SK-N-MC (cell line): ENCODE measurements around the gene SMAD3.
A peak's percentile ranks its signal among the peaks of the same experiment; 100 is the strongest.

Experiments used
- DNase-seq: peaks from one replicate; pipeline ENCODE4 v3.0.0-alpha.2; 2011; ENCODE audit warnings: low read depth, low spot score
- H3K27ac ChIP-seq: fragments of 200-600 bp; sonication (generic); 2 replicates; pipeline ENCODE4 v1.5.1; 2016; ENCODE audit warnings: mixed run types
- H3K36me3 ChIP-seq: fragments of 200-600 bp; sonication (generic); 2 replicates; pipeline ENCODE4 v1.6.1; 2017; ENCODE audit warnings: antibody characterized with exemption, low read length, mixed read lengths; ENCODE audit not compliant: insufficient read depth
- H3K4me3 ChIP-seq: fragments of 200-600 bp; sonication (generic); 2 replicates; pipeline ENCODE4 v1.5.1; 2016
- H3K9ac ChIP-seq: fragments of 200-600 bp; sonication (generic); 2 replicates; pipeline ENCODE4 v1.8.0; 2017; ENCODE audit warnings: mixed run types, mixed read lengths; ENCODE audit not compliant: insufficient read length
- H3K9me3 ChIP-seq: fragments of 200-600 bp; sonication (generic); 2 replicates; pipeline ENCODE4 v1.6.1; 2017; ENCODE audit warnings: low read depth, mild to moderate bottlenecking, antibody characterized with exemption, low read length, moderate library complexity, mixed read lengths
- EZH2 ChIP-seq: fragments of 200-600 bp; sonication (generic); IDR thresholded peaks from one replicate; pipeline ENCODE4 v1.6.1; 2017; ENCODE audit warnings: antibody characterized with exemption
- FOXP2 ChIP-seq: optimal IDR thresholded peaks from 2 replicates; pipeline ENCODE3; 2011; ENCODE audit warnings: mild to moderate bottlenecking, moderate library complexity; ENCODE audit not compliant: insufficient read depth; ENCODE audit errors: extremely low read length, control extremely low read depth
- POLR2AphosphoS5 ChIP-seq: IDR thresholded peaks from 2 replicates; pipeline ENCODE4 v1.6.1; 2012; ENCODE audit warnings: mild to moderate bottlenecking, low read depth, low read length, borderline replicate concordance

SMAD3 gene

GRCh38 chr15:67242708-67243111 lies 177.3 kb downstream of the SMAD3 start:
- peaks cover 3% of the 10 kb centered on the region; the same call in 1 of the 2 replicates for H3K9me3 ChIP-seq
- H3K36me3 ChIP-seq, result peaks cover 15% of the 10 kb centered on the region
- H3K4me3 ChIP-seq, result peak overlapping the region; percentile 72
- H3K27ac ChIP-seq, result peak overlapping the region; percentile 94
- TF ChIP-seq EZH2 (no peak), POLR2AphosphoS5 (no peak), FOXP2 (peak; percentile 20)
- H3K9ac ChIP-seq, result peak overlapping the region; percentile 61
- DNase-seq, result peak; percentile 80
